Prostate gland (tissue), 2 donors: ENCODE results near the gene YIPF1.

Source experiments
- POLR2AphosphoS5 ChIP-seq: sonication (generic); formaldehyde crosslinking; IDR thresholded peaks from one replicate; pipeline ENCODE4 v1.6.1; 2017; ENCODE audit warnings: antibody characterized with exemption
- TF ChIP-seq, protein P1 (sequence below), 4 experiments: fragments of 200-600 bp in 2 of 4; fragments of 450-650 bp in 2 of 4; sonication (generic) in 2 of 4; IDR thresholded peaks; 1 replicate in 3 of 4; 2 replicates in 1 of 4; pipeline ENCODE4 v1.5.1; 2016 to 2019; ENCODE audit warnings: antibody characterized with exemption in 4 of 4, mild to moderate bottlenecking in 2 of 4, moderate library complexity in 2 of 4

DNA sequence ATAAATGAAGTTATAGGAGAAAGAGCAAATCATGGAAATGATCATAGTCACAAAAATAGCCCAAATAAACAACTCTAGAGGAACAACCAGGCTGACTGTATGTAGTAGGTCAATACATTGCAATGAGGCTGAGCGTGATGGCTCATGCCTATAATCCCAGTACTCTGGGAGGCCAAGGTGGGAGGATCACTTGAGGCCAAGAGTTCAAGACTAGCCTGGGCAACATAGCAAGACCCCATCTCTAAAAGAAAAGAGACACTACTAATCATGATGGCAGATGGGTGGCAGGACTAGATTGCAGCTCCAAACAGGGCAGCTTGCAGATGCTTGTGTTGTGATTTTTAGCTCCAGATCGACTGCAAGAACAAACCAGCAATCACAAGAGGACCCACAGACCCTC, 79.1 kb downstream of the YIPF1 start:
- no peak for TF ChIP-seq POLR2AphosphoS5
- TF ChIP-seq, protein P1, sequence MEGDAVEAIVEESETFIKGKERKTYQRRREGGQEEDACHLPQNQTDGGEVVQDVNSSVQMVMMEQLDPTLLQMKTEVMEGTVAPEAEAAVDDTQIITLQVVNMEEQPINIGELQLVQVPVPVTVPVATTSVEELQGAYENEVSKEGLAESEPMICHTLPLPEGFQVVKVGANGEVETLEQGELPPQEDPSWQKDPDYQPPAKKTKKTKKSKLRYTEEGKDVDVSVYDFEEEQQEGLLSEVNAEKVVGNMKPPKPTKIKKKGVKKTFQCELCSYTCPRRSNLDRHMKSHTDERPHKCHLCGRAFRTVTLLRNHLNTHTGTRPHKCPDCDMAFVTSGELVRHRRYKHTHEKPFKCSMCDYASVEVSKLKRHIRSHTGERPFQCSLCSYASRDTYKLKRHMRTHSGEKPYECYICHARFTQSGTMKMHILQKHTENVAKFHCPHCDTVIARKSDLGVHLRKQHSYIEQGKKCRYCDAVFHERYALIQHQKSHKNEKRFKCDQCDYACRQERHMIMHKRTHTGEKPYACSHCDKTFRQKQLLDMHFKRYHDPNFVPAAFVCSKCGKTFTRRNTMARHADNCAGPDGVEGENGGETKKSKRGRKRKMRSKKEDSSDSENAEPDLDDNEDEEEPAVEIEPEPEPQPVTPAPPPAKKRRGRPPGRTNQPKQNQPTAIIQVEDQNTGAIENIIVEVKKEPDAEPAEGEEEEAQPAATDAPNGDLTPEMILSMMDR (IDR thresholded peaks at IDR 0.05) = no peak
